BLaER1 treated with 17β-estradiol and CSF1 and Interleukin-3, amounts not matched to agents 10 nM and 100 nM (cell line): ENCODE results near the gene TMEM163.
"Not testable (repeated sequence)": the region's sequence is repeated elsewhere in the genome, so short reads cannot be mapped to it uniquely, and the experiment has no call there.

Source experiments
- H3K27ac ChIP-seq, 11 experiments: shearing (Covaris generic); formaldehyde crosslinking; 2 replicates each; pipeline ENCODE4 v1.8.1; 2022
- H3K27me3 ChIP-seq, 11 experiments: shearing (Covaris generic); formaldehyde crosslinking; 2 replicates each; pipeline ENCODE4 v1.8.1; 2022
- H3K36me3 ChIP-seq, 11 experiments: shearing (Covaris generic); formaldehyde crosslinking; 2 replicates each; pipeline ENCODE4 v1.8.1; 2022
- H3K4me1 ChIP-seq, 10 experiments: shearing (Covaris generic); formaldehyde crosslinking; 2 replicates each; pipeline ENCODE4 v1.8.1; 2022
- H3K4me2 ChIP-seq, 11 experiments: shearing (Covaris generic); formaldehyde crosslinking; 2 replicates each; pipeline ENCODE4 v1.8.1; 2022
- H3K4me3 ChIP-seq, 10 experiments: shearing (Covaris generic); formaldehyde crosslinking; 2 replicates each; pipeline ENCODE4 v1.8.1; 2022
- H3K9ac ChIP-seq, 11 experiments: shearing (Covaris generic); formaldehyde crosslinking; 2 replicates each; pipeline ENCODE4 v1.8.1; 2022
- H3K9me3 ChIP-seq, 11 experiments: shearing (Covaris generic); formaldehyde crosslinking; replicated peaks in 1 of 11; 2 replicates each; pipeline ENCODE4 v1.8.1; 2022
- H4K20me1 ChIP-seq, 11 experiments: shearing (Covaris generic); formaldehyde crosslinking; 2 replicates each; pipeline ENCODE4 v1.8.1; 2022
- Cebpa-rat ChIP-seq, 11 experiments: shearing (Covaris generic); IDR thresholded peaks; 2 replicates each; pipeline ENCODE4 v1.8.1; 2022

TMEM163 gene

DNA sequence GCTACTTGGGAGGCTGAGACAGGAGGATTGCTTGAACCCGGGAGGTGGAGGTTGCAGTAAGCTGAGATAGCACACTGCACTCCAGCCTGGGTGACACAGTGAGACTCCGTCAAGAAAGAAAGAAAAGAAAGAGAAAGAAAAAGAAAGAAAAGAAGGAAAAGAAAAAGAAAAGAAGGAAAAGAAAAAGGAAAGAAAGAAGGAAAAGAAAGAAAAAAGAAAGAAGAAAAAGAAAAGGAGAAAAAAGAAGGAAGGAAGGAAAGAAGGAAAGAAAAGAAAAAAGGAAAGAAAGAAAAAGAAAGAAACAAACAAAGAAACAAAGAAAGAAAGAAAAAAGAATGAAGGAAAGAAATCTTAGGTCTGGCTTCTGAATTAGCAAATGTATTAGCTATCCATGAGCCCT lies 150.4 kb downstream of the TMEM163 start:
- Histone ChIP-seq H3K9me3 (no peaks in the 10 kb centered on the region), H3K36me3 (no peaks in the 10 kb centered on the region), H3K4me3 (no peak overlapping the region), H3K9ac (no peak overlapping the region), H3K4me2 (no peak overlapping the region), H3K27ac (no peak overlapping the region), H4K20me1 (no peaks in the 10 kb centered on the region), H3K27me3 (no peaks in the 10 kb centered on the region), H3K4me1 (peaks cover 0 to 7% (median 0%) of the 10 kb centered on the region in 10 experiments; a peak in 1 of 20 replicates)
- TF ChIP-seq Cebpa-rat (IDR thresholded peaks at IDR 0.05): no peak

DNA sequence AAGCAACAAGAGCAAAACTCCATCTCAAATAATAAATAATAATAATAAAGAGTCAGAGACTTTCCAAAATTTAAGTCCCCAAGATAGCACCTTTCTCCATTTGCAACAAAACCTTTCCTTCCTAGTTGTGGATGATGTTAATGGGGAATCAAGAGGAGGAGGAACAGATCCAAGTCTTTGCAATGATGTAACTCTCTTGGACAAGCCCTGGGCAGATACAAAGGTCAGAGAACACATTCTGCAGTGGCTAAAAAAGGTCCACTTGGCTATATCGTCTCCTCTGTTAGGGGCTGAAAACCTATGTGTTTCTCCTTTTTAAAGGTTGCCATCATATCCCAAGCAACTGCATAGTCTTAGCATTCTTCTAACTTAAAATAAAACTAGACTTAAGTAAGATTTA lies 151.1 kb downstream of the TMEM163 start:
- peaks cover 0 to 7% (median 0%) of the 10 kb centered on the region in 10 experiments; a peak in 1 of 20 replicates for H3K4me1 ChIP-seq
- H3K9me3 ChIP-seq: no peaks in the 10 kb centered on the region
- H3K36me3 ChIP-seq: no peaks in the 10 kb centered on the region
- no peaks in the 10 kb centered on the region for H3K27me3 ChIP-seq
- no peak overlapping the region for H3K27ac ChIP-seq
- no peak overlapping the region for H3K9ac ChIP-seq
- no peak overlapping the region for H3K4me3 ChIP-seq
- no peaks in the 10 kb centered on the region for H4K20me1 ChIP-seq
- no peak for TF ChIP-seq Cebpa-rat (IDR thresholded peaks at IDR 0.05)
- H3K4me2 ChIP-seq: no peak overlapping the region

GRCh38 chr2:134564955-134565354 lies 153.8 kb downstream of the TMEM163 start:
- not testable (repeated sequence) for H3K4me2 ChIP-seq, H3K9ac ChIP-seq, H3K4me1 ChIP-seq, H3K36me3 ChIP-seq, H3K9me3 ChIP-seq, H3K4me3 ChIP-seq, H3K27me3 ChIP-seq, H3K27ac ChIP-seq, H4K20me1 ChIP-seq

DNA sequence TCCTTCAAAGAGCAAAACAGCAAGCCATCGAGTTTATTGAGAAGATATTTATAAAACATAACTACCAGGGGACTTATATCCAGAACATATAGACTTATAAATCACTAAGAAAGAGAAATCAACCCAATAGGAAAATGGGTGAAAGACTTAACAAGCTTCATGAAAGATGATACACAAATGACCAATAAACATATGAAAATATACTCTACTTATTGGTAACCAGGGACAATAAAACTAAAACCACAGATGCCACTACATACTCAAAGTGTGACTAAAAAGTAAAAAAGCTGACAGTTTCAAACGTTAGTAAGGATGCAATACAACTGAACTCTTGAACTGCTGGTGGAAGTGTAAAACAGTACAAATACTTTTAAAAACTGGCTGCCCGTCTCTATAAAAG lies 154.3 kb downstream of the TMEM163 start:
- Histone ChIP-seq H3K4me2 (no peak overlapping the region), H3K9ac (no peak overlapping the region)

DNA sequence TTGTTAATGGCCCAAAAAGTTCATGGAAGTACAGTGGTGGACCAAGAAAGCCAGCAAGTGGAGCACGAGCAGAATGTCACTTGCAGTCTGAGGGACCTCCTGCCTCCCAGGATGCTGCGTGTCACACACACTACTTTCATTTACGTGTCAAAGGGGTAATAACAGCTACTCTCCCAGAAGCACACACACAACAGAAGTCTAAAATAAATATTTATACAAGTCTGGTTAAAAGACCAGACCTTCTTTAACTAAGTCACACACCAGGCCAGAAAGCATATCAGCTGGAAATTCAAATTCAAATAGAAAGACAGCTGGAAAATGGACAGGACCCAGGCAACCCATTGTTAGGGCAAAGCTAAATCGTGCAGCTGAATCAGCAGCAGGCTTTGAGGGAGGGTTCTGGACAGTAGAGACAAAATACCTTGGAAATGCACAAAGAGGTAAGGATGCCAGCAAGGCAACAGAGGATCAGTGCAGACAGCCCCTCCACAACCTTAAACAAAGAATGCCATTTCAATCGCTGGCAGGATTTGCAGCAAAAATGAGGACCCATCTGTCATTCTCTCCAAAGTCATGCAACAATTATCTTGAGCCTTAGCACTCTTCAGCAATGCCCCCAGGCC lies 160.5 kb downstream of the TMEM163 start:
- no peaks in the 10 kb centered on the region for H3K4me1 ChIP-seq
- H3K27me3 ChIP-seq: no peaks in the 10 kb centered on the region
- H3K4me3 ChIP-seq: no peak overlapping the region
- no peak overlapping the region for H3K4me2 ChIP-seq
- no peak overlapping the region for H3K27ac ChIP-seq
- H3K9me3 ChIP-seq: no peaks in the 10 kb centered on the region
- TF ChIP-seq Cebpa-rat (IDR thresholded peaks at IDR 0.05): no peak
- H3K9ac ChIP-seq: no peak overlapping the region
- H4K20me1 ChIP-seq: no peaks in the 10 kb centered on the region
- H3K36me3 ChIP-seq: no peaks in the 10 kb centered on the region

More for the DNA sequence above, 154.3 kb downstream of the TMEM163 start:
- no peaks in the 10 kb centered on the region for H3K27me3 ChIP-seq
- no peaks in the 10 kb centered on the region for H4K20me1 ChIP-seq
- no peaks in the 10 kb centered on the region for H3K9me3 ChIP-seq
- TF ChIP-seq Cebpa-rat (IDR thresholded peaks at IDR 0.05): no peak
- H3K27ac ChIP-seq: no peak overlapping the region
- no peaks in the 10 kb centered on the region for H3K4me1 ChIP-seq
- H3K4me3 ChIP-seq: no peak overlapping the region
- H3K36me3 ChIP-seq: no peaks in the 10 kb centered on the region

DNA sequence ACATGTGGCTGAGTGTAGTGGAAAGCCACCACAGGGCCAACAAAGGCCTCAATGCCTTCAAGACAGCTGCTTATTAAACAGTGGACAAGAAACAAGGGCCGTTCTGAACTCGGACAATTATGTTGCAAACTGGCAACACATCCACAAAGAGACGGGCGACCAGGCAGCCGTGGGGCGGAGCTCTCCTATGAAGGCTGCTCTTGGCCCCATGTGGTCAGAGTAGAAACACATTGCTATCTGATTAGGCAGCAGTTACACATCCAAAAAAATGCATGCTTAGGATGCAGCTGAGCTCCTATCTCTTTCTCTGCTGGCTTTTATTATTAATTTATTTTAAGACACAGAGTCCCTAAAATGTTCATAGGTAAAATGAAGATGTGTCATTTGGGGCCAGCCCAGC lies 163.4 kb downstream of the TMEM163 start:
- H4K20me1 ChIP-seq: no peaks in the 10 kb centered on the region
- no peaks in the 10 kb centered on the region for H3K9me3 ChIP-seq
- no peak overlapping the region for H3K27ac ChIP-seq
- no peaks in the 10 kb centered on the region for H3K36me3 ChIP-seq
- H3K4me3 ChIP-seq: no peak overlapping the region
- H3K4me1 ChIP-seq: no peaks in the 10 kb centered on the region
- no peak for TF ChIP-seq Cebpa-rat (IDR thresholded peaks at IDR 0.05)
- no peak overlapping the region for H3K4me2 ChIP-seq
- H3K27me3 ChIP-seq: no peaks in the 10 kb centered on the region
- H3K9ac ChIP-seq: no peak overlapping the region

DNA sequence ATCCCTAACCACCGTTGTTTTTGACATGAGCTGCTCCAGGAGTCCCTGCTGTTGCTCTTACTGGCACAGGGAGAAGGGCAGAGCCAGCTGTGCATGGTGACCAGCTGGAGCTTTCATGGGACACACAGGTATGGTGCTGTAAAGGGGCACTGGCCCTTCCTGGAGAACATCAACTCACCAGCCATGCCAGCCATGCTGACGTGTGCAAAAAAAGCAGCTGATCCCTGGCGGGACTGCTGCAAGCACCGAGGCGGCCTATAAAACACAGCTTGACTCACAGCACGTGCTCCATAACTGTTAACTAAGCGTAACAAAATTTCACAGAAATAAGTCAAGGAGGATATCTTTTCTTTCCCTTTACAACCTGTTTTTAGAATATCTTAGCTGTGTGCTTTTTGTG lies 165.1 kb downstream of the TMEM163 start:
- H3K9ac ChIP-seq: no peak overlapping the region
- H3K9me3 ChIP-seq: no peaks in the 10 kb centered on the region
- H3K4me3 ChIP-seq: no peak overlapping the region
- H3K4me2 ChIP-seq: no peak overlapping the region
- H3K27ac ChIP-seq: no peak overlapping the region
- H3K4me1 ChIP-seq: no peaks in the 10 kb centered on the region
- H3K27me3 ChIP-seq: no peaks in the 10 kb centered on the region
- TF ChIP-seq Cebpa-rat (IDR thresholded peaks at IDR 0.05): no peak
- no peaks in the 10 kb centered on the region for H3K36me3 ChIP-seq
- no peaks in the 10 kb centered on the region for H4K20me1 ChIP-seq

GRCh38 chr2:134550566-134551164 lies 168.1 kb downstream of the TMEM163 start:
- no peak overlapping the region for H3K4me2 ChIP-seq

GRCh38 chr2:134549104-134549503 lies 169.7 kb downstream of the TMEM163 start:
- Histone ChIP-seq H3K4me1 (no peaks in the 10 kb centered on the region), H3K36me3 (no peaks in the 10 kb centered on the region), H3K27ac (no peak overlapping the region), H3K27me3 (no peaks in the 10 kb centered on the region), H3K9me3 (no peaks in the 10 kb centered on the region), H3K4me3 (no peak overlapping the region), H4K20me1 (no peaks in the 10 kb centered on the region), H3K9ac (no peak overlapping the region), H3K4me2 (no peak overlapping the region)
- TF ChIP-seq Cebpa-rat (IDR thresholded peaks at IDR 0.05): no peak

More at GRCh38 chr2:134550566-134551164, 168.1 kb downstream of the TMEM163 start:
- Histone ChIP-seq H3K9ac (no peak overlapping the region), H3K27ac (no peak overlapping the region), H3K27me3 (no peaks in the 10 kb centered on the region), H3K4me3 (no peak overlapping the region), H3K4me1 (no peaks in the 10 kb centered on the region), H3K9me3 (no peaks in the 10 kb centered on the region), H3K36me3 (no peaks in the 10 kb centered on the region), H4K20me1 (no peaks in the 10 kb centered on the region)
- no peak for TF ChIP-seq Cebpa-rat (IDR thresholded peaks at IDR 0.05)

DNA sequence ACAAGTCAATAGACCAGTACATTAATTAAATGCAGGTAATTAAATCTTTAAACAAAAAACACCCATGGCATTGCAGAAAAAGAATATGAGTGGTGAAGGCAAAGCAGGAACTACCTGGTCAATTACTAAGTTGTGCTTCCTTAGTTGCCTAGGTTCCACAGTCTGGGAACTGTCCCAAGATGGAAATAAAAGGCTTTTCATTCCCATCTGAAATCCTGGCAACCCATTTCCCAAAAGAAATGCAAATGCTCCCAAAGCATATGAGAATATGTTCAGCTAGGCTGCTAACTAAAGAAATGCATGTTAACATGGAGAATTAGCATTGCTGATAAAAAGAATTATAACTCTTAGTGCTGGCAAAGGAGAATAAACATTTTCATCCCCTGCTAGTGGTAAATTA lies 177.8 kb downstream of the TMEM163 start:
- Histone ChIP-seq H4K20me1 (no peaks in the 10 kb centered on the region), H3K27ac (no peak overlapping the region), H3K4me1 (no peaks in the 10 kb centered on the region), H3K9ac (no peak overlapping the region), H3K4me3 (no peak overlapping the region), H3K27me3 (no peaks in the 10 kb centered on the region), H3K4me2 (no peak overlapping the region), H3K9me3 (no peaks in the 10 kb centered on the region; a peak in 1 of 22 replicates), H3K36me3 (no peaks in the 10 kb centered on the region)
- TF ChIP-seq Cebpa-rat (IDR thresholded peaks at IDR 0.05): no peak
